Ramos (cell line): ENCODE data around the gene KDM6A.
"Not testable (repeated sequence)": the region's sequence is repeated elsewhere in the genome, so short reads cannot be mapped to it uniquely, and the experiment has no call there.

ENCODE experiments used
- in situ Hi-C: fragments of 300-500 bp; cut with MboI; formaldehyde crosslinking; loops from one replicate; pipeline ENCODE4 v1.14.3; 2022; ENCODE audit warnings: low sequenced_read_pairs; ENCODE audit not compliant: unreplicated experiment

KDM6A gene

DNA sequence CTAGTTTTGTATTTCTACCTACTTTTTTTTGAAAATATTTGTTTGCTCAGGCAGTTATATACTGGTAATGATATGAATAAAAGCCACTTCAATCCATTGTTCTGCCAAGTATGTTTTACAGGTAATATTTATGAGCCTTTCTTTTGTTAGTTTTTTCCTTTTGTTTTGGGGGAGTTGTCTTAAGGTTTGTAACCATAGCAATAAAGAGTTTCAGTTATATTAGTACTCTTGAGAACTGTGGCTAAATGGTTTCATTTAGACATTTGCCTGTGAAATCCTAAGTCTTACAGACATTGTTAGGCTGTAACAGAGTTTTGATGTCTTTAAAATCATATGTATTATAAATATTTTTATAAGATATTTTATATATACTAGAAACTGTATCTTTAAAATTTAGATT is 177.6 kb downstream of the KDM6A start:
- in situ Hi-C loops, result loop anchor here (25.0 kb wide), 1 partner anchor 163 kb away; no protein-coding TSS in a partner anchor

DNA sequence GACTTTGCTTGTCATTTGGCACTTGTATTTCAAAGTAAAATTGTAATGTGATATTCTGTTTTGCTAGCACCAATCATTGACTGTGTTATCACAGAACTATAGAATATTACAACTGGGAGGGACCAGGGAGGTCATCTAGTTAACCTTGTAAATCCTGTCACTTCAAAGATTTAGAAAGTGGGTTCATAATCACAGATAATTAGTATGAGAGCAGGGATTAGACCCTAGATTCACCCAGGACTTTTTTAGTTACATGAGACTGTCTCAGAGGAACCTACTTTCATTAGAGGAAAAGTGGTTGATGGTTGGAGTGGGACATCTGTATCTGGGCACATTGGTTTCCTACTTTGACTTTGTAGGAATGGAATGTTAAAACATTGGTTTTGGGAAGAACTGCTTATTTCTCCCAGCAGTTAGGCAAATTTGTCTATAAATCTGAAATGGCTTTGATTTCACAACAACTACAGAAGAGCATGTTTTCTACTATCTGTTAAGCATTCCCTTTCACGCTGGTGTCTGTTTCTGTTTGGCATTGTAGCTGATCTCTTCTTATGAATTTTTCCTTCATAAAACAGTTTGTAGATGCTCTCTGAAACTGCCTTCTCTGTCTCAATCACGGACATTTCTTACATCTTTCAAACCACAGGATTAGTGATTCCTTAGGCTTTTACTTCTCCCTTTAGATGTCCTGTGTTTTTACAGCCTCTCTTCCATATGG is 183.6 kb downstream of the KDM6A start:
- in situ Hi-C loops, result loop anchor here (25.0 kb wide), 1 partner anchor 169 kb away; no protein-coding TSS in a partner anchor

DNA sequence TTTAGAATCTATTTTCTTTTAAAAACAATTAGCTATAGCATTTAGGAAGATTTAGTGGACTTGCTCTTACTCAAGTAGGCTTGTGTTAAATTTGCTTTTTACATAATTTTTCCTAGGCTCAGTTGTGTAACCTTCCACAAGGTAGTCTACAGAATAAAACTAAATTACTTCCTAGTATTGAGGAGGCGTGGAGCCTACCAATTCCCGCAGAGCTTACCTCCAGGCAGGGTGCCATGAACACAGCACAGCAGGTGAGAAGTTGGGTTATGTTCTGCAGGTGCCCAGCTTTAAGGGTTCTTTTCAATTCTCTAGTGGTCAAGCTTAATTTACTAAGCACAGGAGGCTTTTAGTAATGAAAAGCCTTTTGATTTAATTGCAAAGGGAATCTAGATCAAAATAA is 186.9 kb downstream of the KDM6A start:
- in situ Hi-C loops, result loop anchor here (25.0 kb wide), 1 partner anchor 173 kb away; no protein-coding TSS in a partner anchor

DNA sequence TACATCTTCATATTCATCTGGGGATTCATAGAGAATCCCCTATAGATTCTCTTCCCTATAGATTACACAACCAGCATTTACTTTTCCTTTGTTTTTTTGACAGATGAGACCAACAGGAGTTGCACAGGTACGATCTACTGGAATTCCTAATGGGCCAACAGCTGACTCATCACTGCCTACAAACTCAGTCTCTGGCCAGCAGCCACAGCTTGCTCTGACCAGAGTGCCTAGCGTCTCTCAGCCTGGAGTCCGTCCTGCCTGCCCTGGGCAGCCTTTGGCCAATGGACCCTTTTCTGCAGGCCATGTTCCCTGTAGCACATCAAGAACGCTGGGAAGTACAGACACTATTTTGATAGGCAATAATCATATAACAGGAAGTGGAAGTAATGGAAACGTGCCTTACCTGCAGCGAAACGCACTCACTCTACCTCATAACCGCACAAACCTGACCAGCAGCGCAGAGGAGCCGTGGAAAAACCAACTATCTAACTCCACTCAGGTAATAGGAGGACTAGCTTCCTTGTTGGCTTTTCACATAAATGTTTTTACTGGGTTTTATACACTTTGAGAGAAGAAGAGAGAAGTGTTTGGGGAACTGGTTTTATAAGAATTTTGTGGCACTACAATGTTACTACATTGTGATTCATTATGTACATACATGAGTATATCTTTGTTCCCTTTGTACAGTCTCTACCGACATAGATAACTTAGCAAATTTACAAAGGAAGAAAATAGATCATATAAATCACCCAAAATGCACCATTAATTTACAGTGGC is 190.5 kb downstream of the KDM6A start:
- in situ Hi-C loops, result loop anchor here (25.0 kb wide), 1 partner anchor 176 kb away; no protein-coding TSS in a partner anchor

DNA sequence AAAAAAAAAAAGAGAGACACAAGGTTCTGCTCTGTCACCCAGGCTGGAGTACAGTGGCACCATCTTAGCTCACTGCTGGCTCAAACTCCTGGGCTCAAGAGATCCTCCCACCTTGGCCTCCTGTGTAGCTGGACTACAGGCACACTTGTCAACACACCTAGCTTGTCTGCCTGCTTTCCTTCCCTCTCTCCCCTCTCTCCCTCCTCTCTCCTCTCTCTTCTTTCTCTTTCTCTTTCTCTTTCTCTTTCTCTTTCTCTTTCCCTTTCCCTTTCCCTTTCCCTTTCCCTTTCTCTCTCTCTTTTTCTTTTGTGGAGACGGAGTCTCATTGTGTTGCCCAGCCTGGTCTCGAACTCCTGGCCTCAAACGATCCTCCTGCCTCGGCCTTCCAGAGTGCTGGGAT is 195.6 kb downstream of the KDM6A start:
- in situ Hi-C loops, result loop anchor here (25.0 kb wide), 1 partner anchor 181 kb away; no protein-coding TSS in a partner anchor

DNA sequence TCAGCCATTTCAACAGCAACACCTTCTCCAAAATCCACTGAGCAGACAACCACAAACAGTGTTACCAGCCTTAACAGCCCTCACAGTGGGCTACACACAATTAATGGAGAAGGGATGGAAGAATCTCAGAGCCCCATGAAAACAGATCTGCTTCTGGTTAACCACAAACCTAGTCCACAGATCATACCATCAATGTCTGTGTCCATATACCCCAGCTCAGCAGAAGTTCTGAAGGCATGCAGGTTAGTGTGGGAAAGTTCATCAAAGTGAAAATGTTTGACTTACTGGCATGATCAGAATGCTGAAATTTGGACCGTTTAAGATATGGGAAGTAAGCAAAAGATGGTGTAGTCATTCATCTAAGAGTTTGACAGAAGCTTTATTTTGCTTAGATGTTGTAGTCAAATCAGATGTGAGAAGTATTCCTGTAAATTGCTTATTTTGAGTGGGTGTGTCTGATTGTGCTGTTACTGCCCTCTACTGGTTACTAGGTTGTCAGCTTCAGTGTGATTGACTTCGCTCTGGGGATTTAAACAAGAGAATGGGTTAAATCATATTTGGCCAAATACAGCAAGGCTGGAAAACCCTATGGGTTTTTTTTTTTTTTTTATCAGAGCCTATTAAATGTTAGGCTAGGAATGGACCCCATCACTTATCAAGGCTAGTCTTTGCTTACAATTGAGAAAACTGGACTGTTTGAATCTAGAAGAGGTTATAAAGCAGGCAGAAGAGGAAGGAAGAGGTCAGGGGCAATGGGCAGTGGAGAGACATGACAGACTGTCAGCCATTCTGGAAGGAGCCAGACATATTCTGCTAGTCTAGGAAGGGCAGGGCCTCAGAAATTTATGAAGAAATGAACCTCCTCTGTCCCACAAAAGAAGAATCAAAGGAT is 197.4 kb downstream of the KDM6A start:
- in situ Hi-C loops, result loop anchor here (25.0 kb wide), 1 partner anchor 183 kb away; no protein-coding TSS in a partner anchor

DNA sequence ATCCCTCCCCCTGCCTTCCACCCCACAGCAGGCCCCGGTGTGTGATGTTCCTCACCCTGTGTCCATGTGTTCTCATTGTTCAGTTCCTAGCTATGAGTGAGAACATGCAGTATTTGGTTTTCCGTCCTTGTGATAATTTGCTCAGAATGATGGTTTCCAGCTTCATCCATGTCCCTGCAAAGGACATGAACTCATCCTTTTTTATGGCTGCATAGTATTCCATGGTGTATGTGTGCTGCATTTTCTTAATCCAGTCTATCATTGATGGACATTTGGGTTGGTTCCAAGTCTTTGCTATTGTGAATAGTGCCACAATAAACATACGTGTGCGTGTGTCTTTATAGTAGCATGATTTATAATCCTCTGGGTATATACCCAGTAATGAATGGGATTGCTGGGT is 200.0 kb downstream of the KDM6A start:
- in situ Hi-C loops, result loop anchor here (25.0 kb wide), 1 partner anchor 186 kb away; no protein-coding TSS in a partner anchor

DNA sequence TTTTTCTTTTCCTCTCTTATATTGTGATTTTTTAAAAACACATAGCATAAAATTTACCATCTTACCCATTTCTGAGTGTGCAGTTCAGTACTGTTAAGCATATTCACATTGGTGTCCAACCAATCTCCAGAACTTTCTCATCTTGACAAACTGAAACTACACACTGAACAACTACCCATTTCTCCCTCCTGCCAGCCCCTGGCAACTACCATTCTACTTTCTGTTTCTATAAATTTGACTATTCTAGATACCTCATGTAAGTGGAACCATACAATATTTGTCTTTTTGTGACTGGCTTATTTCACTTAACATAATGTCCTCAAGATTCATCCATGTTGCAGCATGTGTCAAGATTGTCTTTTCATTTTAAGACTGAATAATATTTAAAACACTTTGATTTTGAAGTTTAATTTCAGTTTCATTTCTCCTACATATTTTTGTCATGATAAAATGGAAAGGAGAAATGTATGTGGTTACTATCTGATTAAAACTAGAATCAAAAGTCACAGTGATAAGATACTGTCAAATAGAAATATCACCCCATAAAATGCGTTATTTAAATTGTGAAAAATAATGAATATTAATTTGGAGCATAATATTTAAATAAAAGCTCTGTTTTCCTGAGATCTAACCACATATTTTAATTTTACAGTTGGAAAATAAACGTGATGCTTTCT is 204.9 kb downstream of the KDM6A start:
- in situ Hi-C loops, result no loop called here

DNA sequence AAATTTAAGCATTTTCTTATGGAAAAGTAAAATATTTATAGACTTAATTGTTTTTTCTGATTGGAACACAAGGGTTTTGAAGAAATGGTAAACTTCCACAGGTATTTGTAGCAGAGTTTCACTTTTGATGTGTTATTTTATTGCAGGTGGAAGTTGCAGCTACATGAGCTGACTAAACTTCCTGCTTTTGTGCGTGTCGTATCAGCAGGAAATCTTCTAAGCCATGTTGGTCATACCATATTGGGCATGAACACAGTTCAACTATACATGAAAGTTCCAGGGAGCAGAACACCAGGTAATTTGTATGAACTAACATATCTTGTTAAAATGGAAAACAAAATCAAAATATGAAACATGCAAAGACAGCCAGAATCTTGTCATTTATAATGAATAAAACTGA is 210.3 kb downstream of the KDM6A start:
- in situ Hi-C loops, result no loop called here

DNA sequence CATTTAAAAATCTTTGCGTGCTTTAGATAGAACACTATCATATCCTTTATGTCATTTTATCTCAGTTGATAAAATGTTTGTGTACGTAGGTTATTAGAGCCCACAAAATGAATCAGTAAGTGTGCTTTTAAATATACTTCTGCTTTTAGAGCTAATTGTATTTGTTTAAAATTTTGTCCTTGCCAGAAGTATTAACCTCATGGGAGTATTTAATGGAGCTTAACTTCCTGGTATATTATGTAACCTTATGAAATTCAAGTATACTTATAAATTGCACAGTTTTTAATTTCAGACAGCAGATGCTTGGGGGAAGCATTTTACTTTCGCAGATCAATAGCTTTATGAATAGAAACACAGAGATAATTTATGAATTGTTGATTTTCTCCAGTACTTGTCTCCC is 237.5 kb downstream of the KDM6A start:
- in situ Hi-C loops, result no loop called here

DNA sequence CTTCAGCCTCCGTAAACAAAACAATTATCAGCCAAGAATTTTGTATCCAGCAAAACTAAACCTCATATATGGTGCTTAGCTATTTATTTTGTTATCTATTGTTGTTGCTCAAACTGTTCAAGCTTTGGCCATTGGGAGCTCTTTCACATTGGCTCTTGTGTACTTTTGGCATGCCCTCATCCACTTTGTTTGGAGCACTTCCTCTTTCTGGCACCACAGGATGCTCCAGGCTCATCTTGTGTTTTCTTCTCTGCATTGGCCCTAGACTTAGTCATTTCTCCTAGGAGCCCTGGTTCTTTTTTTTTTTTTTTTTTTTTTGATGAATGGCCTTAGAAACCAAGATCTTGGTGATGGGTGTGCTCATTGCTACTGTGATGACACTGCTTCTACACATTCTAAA is 253.2 kb downstream of the KDM6A start:
- in situ Hi-C loops, result no loop called here

DNA sequence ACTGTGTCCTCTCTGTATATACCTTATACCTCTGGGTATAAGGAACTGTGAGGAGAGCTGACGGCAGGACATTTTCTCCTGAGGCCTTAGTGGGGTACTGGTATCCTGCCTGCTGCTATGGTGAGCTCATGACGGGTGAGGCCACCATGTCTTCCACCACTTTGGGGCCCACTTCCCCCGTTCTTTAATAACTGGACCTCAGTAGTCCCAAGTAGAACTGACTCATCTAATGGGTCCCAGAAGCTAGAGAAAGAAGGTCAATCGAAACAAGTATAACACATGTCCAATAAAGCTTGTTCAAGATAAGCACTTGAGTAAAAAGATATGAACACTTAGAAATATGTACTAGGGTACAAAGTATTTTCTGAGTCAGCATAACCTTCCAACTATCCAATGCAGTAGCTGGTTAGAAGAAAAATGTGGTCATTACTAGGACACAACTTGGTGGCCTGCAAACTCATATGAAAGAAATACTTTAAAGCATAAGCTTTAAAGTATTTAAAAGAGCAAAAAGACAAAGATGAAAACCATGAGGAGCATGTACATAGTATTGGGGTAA is 256.0 kb downstream of the KDM6A start:
- in situ Hi-C loops, result no loop called here

DNA sequence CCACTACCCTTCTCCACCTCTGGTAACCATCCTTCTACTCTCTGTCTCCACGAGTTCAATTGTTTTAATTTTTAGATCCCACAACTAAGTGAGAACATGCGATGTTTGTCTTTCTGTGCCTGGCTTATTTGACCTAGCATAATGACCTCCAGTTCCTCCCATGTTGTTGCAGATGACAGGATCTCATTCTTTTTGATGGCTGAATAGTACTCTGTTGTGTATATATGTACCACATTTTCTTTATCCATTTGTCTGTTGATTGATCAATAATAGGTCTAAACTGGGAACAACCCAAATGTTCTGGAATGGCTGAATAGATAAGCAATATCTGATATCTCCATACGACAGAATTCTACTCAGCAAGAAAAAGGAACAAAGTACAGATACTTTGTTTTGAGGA is 260.5 kb downstream of the KDM6A start:
- in situ Hi-C loops, result no loop called here

DNA sequence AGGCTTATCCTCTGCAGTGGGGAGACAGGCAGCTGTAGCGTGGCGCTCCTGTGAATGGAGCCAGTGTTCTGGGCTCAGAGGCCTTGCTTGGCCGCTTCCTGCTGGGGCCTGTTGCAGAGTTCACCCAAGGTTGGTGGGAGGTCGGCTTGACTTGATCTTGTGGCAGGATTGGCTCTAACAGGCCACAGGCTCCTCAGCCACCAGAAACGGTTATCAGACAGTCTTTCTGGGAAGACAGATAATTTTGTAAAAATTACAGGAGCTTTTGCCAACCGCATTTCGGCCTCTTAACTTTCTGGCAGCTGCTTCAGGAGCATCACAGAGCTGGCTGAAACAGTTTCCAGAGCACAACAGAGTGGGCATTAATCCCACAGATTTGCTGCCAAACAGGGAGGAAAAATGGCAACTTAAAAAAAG is 261.3 kb downstream of the KDM6A start:
- in situ Hi-C loops, result no loop called here

DNA sequence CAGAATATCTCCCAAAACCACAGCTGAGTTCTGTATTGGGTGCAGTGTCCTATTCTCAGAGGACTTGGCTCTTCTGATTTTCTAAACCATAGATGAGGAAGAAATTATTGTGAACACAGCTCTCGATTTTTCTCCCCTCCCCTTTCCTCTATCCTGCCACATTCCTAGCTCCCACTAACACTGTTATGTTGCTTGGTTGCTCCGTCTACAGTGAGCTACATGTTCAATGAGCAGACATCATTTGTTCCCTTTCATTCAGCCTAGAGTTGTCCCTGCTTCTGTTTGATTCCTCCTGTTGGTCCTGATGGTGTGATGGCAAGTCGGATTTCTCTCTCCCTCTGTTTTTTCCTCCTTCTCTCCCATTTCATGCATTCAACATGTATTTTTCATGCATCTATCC is 261.8 kb downstream of the KDM6A start:
- in situ Hi-C loops, result no loop called here

DNA sequence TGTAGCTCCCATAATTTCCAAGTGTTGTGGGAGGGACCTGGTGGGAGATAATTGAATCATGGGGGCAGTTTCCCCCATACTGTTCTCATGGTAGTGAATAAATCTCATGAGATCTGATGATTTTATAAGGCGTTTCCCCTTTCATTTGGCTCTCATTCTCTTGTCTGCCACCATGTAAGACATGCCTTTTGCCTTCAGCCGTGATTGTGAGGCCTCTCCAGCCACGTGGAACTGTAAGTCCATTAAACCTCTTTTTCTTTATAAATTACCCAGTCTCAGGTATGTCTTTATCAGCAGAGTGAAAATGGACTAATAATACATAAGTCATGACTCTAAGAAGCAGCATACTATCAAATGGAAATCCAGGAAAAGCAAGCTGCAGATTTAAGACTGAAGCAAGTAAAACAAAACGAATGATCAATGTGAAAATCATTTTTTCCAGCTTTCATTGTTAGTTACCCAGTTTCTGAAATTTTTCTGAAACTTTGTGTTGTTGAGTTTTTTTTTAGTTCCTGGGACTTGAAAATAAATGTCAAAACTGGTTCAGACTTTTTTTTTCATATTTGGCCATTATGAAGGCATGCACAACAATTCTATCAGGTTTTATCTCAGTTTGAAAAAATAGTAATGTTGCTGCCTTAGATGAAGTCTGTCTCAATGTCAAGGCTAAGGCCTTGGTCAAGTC is 262.5 kb downstream of the KDM6A start:
- in situ Hi-C loops, result not testable (repeated sequence)

DNA sequence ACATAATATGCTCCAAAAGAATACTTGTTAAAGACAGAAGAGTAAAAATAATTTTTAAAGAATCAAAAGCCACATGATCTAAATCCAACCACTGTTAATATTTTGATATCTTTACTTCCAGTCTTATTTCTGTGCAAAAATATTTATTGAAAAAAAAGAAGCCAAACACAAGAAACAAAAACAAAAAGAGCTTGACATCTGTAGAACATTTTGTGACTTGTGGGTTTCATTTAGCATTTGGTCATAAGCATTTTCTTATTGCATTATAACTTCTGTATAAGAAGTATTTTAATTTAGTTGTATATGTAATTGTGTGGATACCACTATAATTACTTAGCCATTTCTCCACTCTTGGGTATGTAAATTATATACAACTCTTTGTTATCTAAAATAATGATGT is 264.5 kb downstream of the KDM6A start:
- in situ Hi-C loops, result no loop called here

DNA sequence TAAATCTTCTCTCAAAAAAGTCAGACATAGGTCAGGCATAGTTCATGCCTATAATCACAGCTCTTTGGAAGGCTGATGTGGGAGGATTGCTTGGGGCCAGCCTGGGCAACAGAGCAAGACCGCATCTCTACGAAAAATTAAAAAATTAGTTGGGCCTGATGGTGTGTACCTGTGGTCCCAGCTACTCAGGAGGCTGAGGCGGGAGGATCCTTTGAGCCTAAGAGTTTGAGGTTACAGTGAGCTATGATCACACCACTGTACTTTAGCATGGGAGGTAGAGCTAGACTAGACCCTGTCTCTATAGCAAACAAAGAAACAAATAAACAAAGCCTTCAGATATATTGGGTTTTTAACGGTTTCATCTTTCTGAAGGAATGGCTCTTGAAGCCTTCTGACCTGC is 265.5 kb downstream of the KDM6A start:
- in situ Hi-C loops, result no loop called here

DNA sequence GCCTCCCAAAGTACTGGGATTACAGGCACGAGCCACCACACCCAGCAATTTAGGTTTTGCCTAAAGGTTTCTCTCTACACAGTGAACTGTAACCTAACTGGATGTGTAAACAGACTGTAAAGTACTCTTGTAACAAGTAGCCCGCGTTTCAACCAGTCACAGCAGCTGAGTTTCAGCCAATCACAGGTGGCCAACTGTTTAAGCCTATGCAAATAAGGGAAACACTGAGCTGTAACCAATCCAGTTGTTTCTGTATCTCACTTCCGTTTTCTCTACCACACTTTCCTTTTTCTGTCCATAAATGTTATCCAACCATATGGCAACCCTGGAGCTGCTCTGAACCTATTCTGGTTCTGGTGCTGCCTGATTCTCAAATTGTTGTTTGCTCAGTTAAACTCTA is 267.8 kb downstream of the KDM6A start:
- in situ Hi-C loops, result no loop called here
